ENCODE measurements around the gene NUAK2. TPM values are rescaled to one million over a fixed set of nuclear protein-coding genes. Genes with fewer than 3 reads are reported as not detected.
A peak's percentile ranks its signal among the peaks of the same experiment; 100 is the strongest.

NUAK2 gene
- total RNA-seq, 1 donor from 2014 or later: 13.5 TPM

GRCh38 chr1:205344066-205344928, 22.8 kb upstream of the NUAK2 start:
- H3K9me3 Mint-ChIP-seq: no peaks in the 10 kb centered on the region
- no peak overlapping the region for H3K27ac Mint-ChIP-seq
- peaks cover 13% of the 10 kb centered on the region for H3K4me1 Mint-ChIP-seq (ENCODE audit: unreplicated experiment)
- no peak for DNase-seq (ENCODE audit: extremely low spot score, unreplicated experiment)
- no peak for TF ChIP-seq CTCF (conservative IDR thresholded peaks at IDR 0.05)
- H3K27me3 Mint-ChIP-seq: peaks cover 73% of the 10 kb centered on the region
- H3K36me3 Mint-ChIP-seq: no peaks in the 10 kb centered on the region
- peak overlapping the region; percentile 82 for H3K4me3 Mint-ChIP-seq

GRCh38 chr1:205343431-205344065, 22.0 kb upstream of the NUAK2 start:
- Mint-ChIP-seq H3K27ac (no peak overlapping the region), H3K27me3 (peaks cover 76% of the 10 kb centered on the region), H3K36me3 (no peaks in the 10 kb centered on the region), H3K4me1 (ENCODE audit: unreplicated experiment) (peaks cover 8% of the 10 kb centered on the region), H3K9me3 (no peaks in the 10 kb centered on the region), H3K4me3 (no peak overlapping the region)
- peak; percentile 63 for TF ChIP-seq CTCF (conservative IDR thresholded peaks at IDR 0.05)
- DNase-seq (ENCODE audit: extremely low spot score, unreplicated experiment): no peak

GRCh38 chr1:205342986-205343385, 21.4 kb upstream of the NUAK2 start:
- H3K9me3 Mint-ChIP-seq: no peaks in the 10 kb centered on the region
- H3K4me3 Mint-ChIP-seq: peak overlapping the region; percentile 74
- no peak overlapping the region for H3K27ac Mint-ChIP-seq
- H3K36me3 Mint-ChIP-seq: no peaks in the 10 kb centered on the region
- peaks cover 76% of the 10 kb centered on the region for H3K27me3 Mint-ChIP-seq
- TF ChIP-seq CTCF (conservative IDR thresholded peaks at IDR 0.05): no peak
- no peak for DNase-seq (ENCODE audit: extremely low spot score, unreplicated experiment)
- peaks cover 8% of the 10 kb centered on the region for H3K4me1 Mint-ChIP-seq (ENCODE audit: unreplicated experiment)

- no peak for TF ChIP-seq CTCF (conservative IDR thresholded peaks at IDR 0.05)
- Mint-ChIP-seq H3K27ac (no peak overlapping the region), H3K4me3 (no peak overlapping the region), H3K27me3 (peaks cover 71% of the 10 kb centered on the region), H3K9me3 (no peaks in the 10 kb centered on the region), H3K36me3 (no peaks in the 10 kb centered on the region), H3K4me1 (ENCODE audit: unreplicated experiment) (peaks cover 8% of the 10 kb centered on the region)
- DNase-seq (ENCODE audit: extremely low spot score, unreplicated experiment): no peak
These were observed 19.1 kb upstream of the NUAK2 start for GRCh38 chr1:205340676-205341075.

- TF ChIP-seq CTCF (conservative IDR thresholded peaks at IDR 0.05): no peak
- no peaks in the 10 kb centered on the region for H3K9me3 Mint-ChIP-seq
- H3K36me3 Mint-ChIP-seq: no peaks in the 10 kb centered on the region
- H3K27me3 Mint-ChIP-seq: peaks cover 65% of the 10 kb centered on the region
- no peak overlapping the region for H3K27ac Mint-ChIP-seq
- H3K4me3 Mint-ChIP-seq: no peak overlapping the region
- H3K4me1 Mint-ChIP-seq (ENCODE audit: unreplicated experiment): peaks cover 6% of the 10 kb centered on the region
- DNase-seq (ENCODE audit: extremely low spot score, unreplicated experiment): no peak
These were observed 18.2 kb upstream of the NUAK2 start for GRCh38 chr1:205339717-205340116.

Measured in type B pancreatic cell (in vitro differentiated cells).